Activated naive CD4-positive, alpha-beta T cell treated with anti-CD3 and anti-CD28 coated beads, Interleukin-2, amount 10 ng/mL, durations not matched to agents 7 days and 5 days (primary cell): ENCODE data around the gene RPS28.
A peak's percentile ranks its signal among the peaks of the same experiment; 100 is the strongest.

Experiments
- CTCF ChIA-PET: fragments of 350-600 bp; sonication (Branson Sonifier 250); formaldehyde crosslinking; loops from one replicate; lab custom pipeline; 2021; ENCODE audit warnings: antibody characterized with exemption; lab: Charles Lee
- DNase-seq: peaks from one replicate; pipeline ENCODE4 v3.0.0-alpha.2; 2020
- H3K27ac Mint-ChIP-seq: one replicate; pipeline ENCODE4 v1.8.0; 2021; ENCODE audit warnings: mild to moderate bottlenecking, moderate library complexity, mixed read lengths
- H3K27me3 Mint-ChIP-seq: one replicate; pipeline ENCODE4 v1.8.0; 2021; ENCODE audit warnings: mild to moderate bottlenecking, mixed read lengths
- H3K36me3 Mint-ChIP-seq: one replicate; pipeline ENCODE4 v1.8.0; 2021; ENCODE audit warnings: mixed read lengths
- H3K4me1 Mint-ChIP-seq: one replicate; pipeline ENCODE4 v1.8.0; 2021; ENCODE audit warnings: mixed read lengths
- H3K4me3 Mint-ChIP-seq: one replicate; pipeline ENCODE4 v1.8.0; 2021; ENCODE audit warnings: mild to moderate bottlenecking, moderate library complexity, mixed read lengths
- H3K9me3 Mint-ChIP-seq: one replicate; pipeline ENCODE4 v1.8.0; 2021; ENCODE audit warnings: mixed read lengths

RPS28 gene

GRCh38 chr19:8366121-8366581 is 44.9 kb downstream of the RPS28 start:
- H3K27ac Mint-ChIP-seq = no peak overlapping the region
- no peak for DNase-seq
- CTCF ChIA-PET = interaction anchor here (0.6 to 1.1 kb wide), 2 partner anchors 9 to 13 kb away, joined by 3 to 6 read pairs; no protein-coding TSS in a partner anchor
- H3K36me3 Mint-ChIP-seq = no peaks in the 10 kb centered on the region
- H3K4me1 Mint-ChIP-seq = peaks cover 21% of the 10 kb centered on the region
- no peak overlapping the region for H3K4me3 Mint-ChIP-seq
- H3K27me3 Mint-ChIP-seq = peaks cover 83% of the 10 kb centered on the region
- H3K9me3 Mint-ChIP-seq = no peaks in the 10 kb centered on the region

DNA sequence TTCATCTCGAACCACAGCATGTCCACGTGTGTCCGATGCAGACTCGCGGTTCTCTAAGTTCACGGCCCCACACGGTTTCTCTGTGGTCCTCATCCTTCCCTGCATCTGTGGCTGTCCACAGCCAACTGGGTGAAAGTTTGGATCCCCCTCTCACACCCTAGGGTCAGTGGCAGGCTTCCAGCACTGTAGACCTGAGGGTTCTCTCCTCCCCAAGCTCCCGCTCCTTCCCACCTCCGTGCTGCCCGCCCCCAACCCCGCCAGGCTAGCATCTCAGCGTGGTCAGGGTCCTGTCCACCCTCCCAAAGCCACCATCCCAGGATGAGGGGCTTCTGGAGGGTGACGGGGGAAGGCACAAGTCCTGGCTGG is 45.6 kb downstream of the RPS28 start:
- H3K4me1 Mint-ChIP-seq = peaks cover 21% of the 10 kb centered on the region
- peak overlapping the region; percentile 30 for H3K27ac Mint-ChIP-seq
- H3K36me3 Mint-ChIP-seq = no peaks in the 10 kb centered on the region
- CTCF ChIA-PET = interaction anchor here (0.6 kb wide), 1 partner anchor 10 kb away, joined by 3 read pairs; no protein-coding TSS in a partner anchor
- no peaks in the 10 kb centered on the region for H3K9me3 Mint-ChIP-seq
- no peak for DNase-seq
- H3K4me3 Mint-ChIP-seq = no peak overlapping the region
- H3K27me3 Mint-ChIP-seq = peaks cover 78% of the 10 kb centered on the region

DNA sequence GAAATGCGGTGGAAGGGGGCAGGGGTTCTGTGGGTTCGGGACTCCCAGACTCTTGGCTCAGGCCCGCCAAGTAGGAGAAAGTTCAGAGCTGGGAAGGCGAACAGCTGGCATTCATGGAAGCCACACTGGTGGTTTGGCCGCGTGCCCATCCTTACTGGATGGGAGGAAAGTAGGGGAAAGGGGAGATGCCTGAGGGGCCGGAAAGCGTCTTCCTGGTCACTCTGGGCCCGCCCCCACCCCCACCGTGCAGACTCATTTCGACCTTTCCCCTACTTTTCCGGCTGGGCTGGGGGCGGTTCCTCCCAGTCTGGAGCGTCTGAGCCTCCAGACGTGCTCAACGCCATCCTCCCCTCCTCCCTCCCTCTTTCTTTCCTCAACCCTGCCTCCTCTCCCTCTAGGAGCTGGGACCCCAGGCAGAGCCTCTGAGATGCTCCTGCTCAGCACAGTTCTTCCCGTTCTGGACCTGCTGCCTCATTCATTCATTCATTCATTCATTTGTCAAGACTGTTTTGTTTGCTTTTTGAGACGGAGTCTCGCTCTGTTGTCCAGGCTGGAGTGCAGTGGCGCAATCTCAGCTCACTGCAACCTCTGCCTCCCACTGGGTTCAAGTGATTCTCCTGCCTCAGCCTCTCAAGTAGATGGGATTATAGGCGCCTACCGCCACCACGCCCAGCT is 46.2 kb downstream of the RPS28 start:
- no peak for DNase-seq
- peaks cover 73% of the 10 kb centered on the region for H3K27me3 Mint-ChIP-seq
- CTCF ChIA-PET = no interaction called here

DNA sequence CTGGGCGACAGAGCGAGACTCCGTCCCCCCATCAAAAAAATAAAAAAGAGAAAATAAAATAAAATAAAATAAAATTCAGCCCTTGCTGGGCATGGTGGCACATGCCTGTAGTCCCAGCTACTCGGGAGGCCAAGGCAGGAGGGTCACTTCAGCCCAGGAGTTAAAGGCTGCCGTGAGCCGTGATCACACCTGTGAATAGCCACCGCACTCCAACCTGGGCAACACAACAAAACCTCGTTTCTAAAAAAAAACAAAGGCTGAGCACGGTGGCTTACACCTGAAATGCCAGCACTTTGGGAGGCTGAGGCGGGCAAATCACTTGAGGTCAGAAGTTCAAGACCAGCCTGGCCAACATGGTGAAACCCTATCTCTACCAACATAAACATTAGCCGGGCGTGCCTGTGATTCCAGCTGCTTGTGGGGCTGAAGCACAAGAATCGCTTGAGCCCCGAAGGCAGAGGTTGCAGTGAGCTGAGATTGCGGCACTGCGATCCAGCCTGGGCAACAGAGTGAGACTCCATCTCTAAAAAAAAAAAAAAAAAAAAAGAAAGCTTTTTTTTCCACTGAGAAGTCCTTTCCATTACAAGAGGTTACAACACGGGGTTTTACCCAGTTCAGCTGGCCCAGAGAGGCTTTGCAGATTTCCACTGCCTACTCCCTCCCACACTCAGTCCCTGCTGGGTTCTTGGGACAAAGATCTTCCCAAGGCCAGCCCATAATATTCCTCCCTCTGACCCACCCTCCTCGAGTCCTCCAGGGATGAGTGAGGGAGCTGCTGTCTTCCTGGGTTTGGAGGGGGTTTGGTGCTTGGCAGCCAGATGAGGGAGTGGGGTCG is 49.1 kb downstream of the RPS28 start:
- Mint-ChIP-seq H3K27ac (no peak overlapping the region), H3K4me3 (no peak overlapping the region), H3K27me3 (peaks cover 44% of the 10 kb centered on the region), H3K36me3 (no peaks in the 10 kb centered on the region), H3K4me1 (peaks cover 17% of the 10 kb centered on the region), H3K9me3 (no peaks in the 10 kb centered on the region)
- no peak for DNase-seq
- CTCF ChIA-PET = interaction anchor here (1.2 kb wide), 1 partner anchor 10 kb away, joined by 3 read pairs; no protein-coding TSS in a partner anchor

More for the DNA sequence above, 46.2 kb downstream of the RPS28 start:
- no peaks in the 10 kb centered on the region for H3K36me3 Mint-ChIP-seq
- H3K27ac Mint-ChIP-seq = no peak overlapping the region
- H3K4me3 Mint-ChIP-seq = no peak overlapping the region
- no peaks in the 10 kb centered on the region for H3K9me3 Mint-ChIP-seq
- H3K4me1 Mint-ChIP-seq = peaks cover 21% of the 10 kb centered on the region

- H3K4me3 Mint-ChIP-seq = no peak overlapping the region
Measured at GRCh38 chr19:8371011-8371804, 49.9 kb downstream of the RPS28 start.

More at GRCh38 chr19:8371011-8371804, 49.9 kb downstream of the RPS28 start:
- peaks cover 17% of the 10 kb centered on the region for H3K4me1 Mint-ChIP-seq
- peaks cover 35% of the 10 kb centered on the region for H3K27me3 Mint-ChIP-seq
- no peak overlapping the region for H3K27ac Mint-ChIP-seq
- no peaks in the 10 kb centered on the region for H3K36me3 Mint-ChIP-seq
- no peaks in the 10 kb centered on the region for H3K9me3 Mint-ChIP-seq
- CTCF ChIA-PET = no interaction called here
- DNase-seq = no peak
